ENCODE results near the gene MSGN1. TPM values are rescaled to one million over a fixed set of nuclear protein-coding genes. Genes with fewer than 3 reads are reported as not detected.

The MSGN1 gene
- total and polyA plus RNA-seq, 2 of the 8 experiments (the other 6 are each of a cell fraction or from before 2014, with no cell fraction given): not detected

- Histone ChIP-seq H3K56ac (replicated peaks; ENCODE audit: insufficient read length, low read depth, low read length) (no peak overlapping the region), H3K4me1 (replicated peaks in 1 of 4; ENCODE audit: control insufficient read depth in 3 of 4, insufficient read depth in 4 of 4, low read length in 3 of 4) (peaks cover 0 to 3% (median 0%) of the 10 kb centered on the region in 4 experiments; a peak in 1 of 7 replicates), H2BK15ac (ENCODE audit: low read length) (no peak overlapping the region), H3K36me3 (ENCODE audit: control insufficient read depth in 2 of 4, insufficient read depth in 4 of 4, low read length in 3 of 4) (no peaks in the 10 kb centered on the region), H3K23ac (ENCODE audit: insufficient read length) (no peak overlapping the region), H3K27me3 (replicated peaks in 1 of 4; ENCODE audit: control insufficient read depth in 3 of 4, extremely low read depth in 1 of 4, insufficient read depth in 3 of 4, low read length in 3 of 4) (no peaks in the 10 kb centered on the region), H3K4me2 (ENCODE audit: insufficient read depth in 1 of 2, low read depth in 2 of 2, low read length in 2 of 2) (no peak overlapping the region), H4K20me1 (replicated peaks in 1 of 2; ENCODE audit: control insufficient read depth in 1 of 2, insufficient read depth in 2 of 2, low read length in 2 of 2) (no peaks in the 10 kb centered on the region), H2BK120ac (replicated peaks; ENCODE audit: low read depth, low read length) (no peak overlapping the region), H3K18ac (ENCODE audit: extremely low read depth, low read length) (no peak overlapping the region), H3K4ac (replicated peaks; ENCODE audit: insufficient read length, low read depth, low read length) (no peak overlapping the region), H2AK5ac (ENCODE audit: low read depth, low read length) (no peak overlapping the region), H3K9ac (replicated peaks in 1 of 4; ENCODE audit: extremely low read depth in 1 of 4, low read depth in 3 of 4, low read length in 3 of 4) (no peak overlapping the region), H2BK5ac (ENCODE audit: low read depth, low read length) (no peak overlapping the region), H4K8ac (ENCODE audit: extremely low read depth, insufficient read depth, low read length) (no peak overlapping the region), H3K23me2 (ENCODE audit: low read depth, low read length) (peaks cover 3% of the 10 kb centered on the region; the same call in 1 of the 2 replicates), H3K9me3 (ENCODE audit: insufficient read depth in 2 of 2, low read depth in 1 of 2, low read length in 1 of 2) (no peaks in the 10 kb centered on the region), H2BK20ac (ENCODE audit: low read length) (no peak overlapping the region), H3K14ac (ENCODE audit: insufficient read length) (no peak overlapping the region), H3K79me2 (ENCODE audit: control insufficient read depth in 1 of 2, insufficient read depth in 2 of 2, low read length in 2 of 2) (no peaks in the 10 kb centered on the region), H3K79me1 (ENCODE audit: low read depth, low read length) (no peaks in the 10 kb centered on the region), H2AFZ (ENCODE audit: low read length) (no peak overlapping the region), H3K4me3 (ENCODE audit: extremely low read depth in 1 of 4, insufficient read depth in 2 of 4, low read depth in 3 of 4, low read length in 4 of 4) (no peak overlapping the region), H4K5ac (ENCODE audit: insufficient read length, low read depth, low read length) (no peak overlapping the region), H3K27ac (ENCODE audit: low read depth, low read length) (no peak overlapping the region), H2BK12ac (ENCODE audit: low read depth, low read length) (no peak overlapping the region), H4K91ac (replicated peaks; ENCODE audit: insufficient read length, low read length) (no peak overlapping the region)
- CTCF ChIA-PET (ENCODE audit: partially characterized antibody): interaction anchor here (1.7 to 2.5 kb wide), 3 partner anchors 12 to 22 kb away, joined by 3 to 9 read pairs (median 4); no protein-coding TSS in a partner anchor
- FAIRE-seq (no peak), DNase-seq (ENCODE audit: low read depth in 1 of 2, low spot score in 2 of 2) (no peak)
- WGBS, 2 experiments (ENCODE audit: extremely low coverage in 1 of 2, insufficient coverage in 1 of 2, insufficient read length in 1 of 2, insufficient replicate concordance in 2 of 2, low coverage in 1 of 2, low lambda C conversion rate in 2 of 2, missing lambda C conversion rate in 1 of 2): 79% methylated on average over 1 of the region's 1 CpG; no CpG with 5 or more reads in 1 of the 2 experiments
- POLR2A ChIA-PET (ENCODE audit: partially characterized antibody): no interaction called here
- TF ChIP-seq RXRA (IDR thresholded peaks at IDR 0.05; ENCODE audit: insufficient read depth, low read depth, low read length): no peak
- TF ChIP-seq GABPA (IDR thresholded peaks at IDR 0.05; ENCODE audit: borderline replicate concordance, insufficient read depth, low read length): no peak
- TF ChIP-seq RNF2 (IDR thresholded peaks at IDR 0.05; ENCODE audit: borderline replicate concordance, low read depth, low read length, missing control alignments, poor library complexity, severe bottlenecking): no peak
- TF ChIP-seq HDAC6 (IDR thresholded peaks at IDR 0.05; ENCODE audit: low read depth, low read length): no peak
- TF ChIP-seq SUZ12 (IDR thresholded peaks at IDR 0.05; ENCODE audit: low read length): no peak
- TF ChIP-seq SAP30 (IDR thresholded peaks at IDR 0.05; ENCODE audit: insufficient read depth, insufficient replicate concordance, low read length): no peak
- TF ChIP-seq GTF2F1 (IDR thresholded peaks at IDR 0.05; ENCODE audit: borderline replicate concordance, low read depth, low read length): no peak
- TF ChIP-seq TEAD4 (IDR thresholded peaks at IDR 0.05; ENCODE audit: low read depth, low read length): no peak
- no peak for TF ChIP-seq SRF (IDR thresholded peaks at IDR 0.05; ENCODE audit: low read depth, low read length)
- no peak for TF ChIP-seq MAX (IDR thresholded peaks at IDR 0.05)
- TF ChIP-seq E2F6 (IDR thresholded peaks at IDR 0.05): no peak
- TF ChIP-seq CHD2 (IDR thresholded peaks at IDR 0.05; ENCODE audit: low read length): no peak
- no peak for TF ChIP-seq SP2 (IDR thresholded peaks at IDR 0.05; ENCODE audit: low read length)
Observed at GRCh38 chr2:17858064-17858463, 41.8 kb downstream of the MSGN1 start.

All from H1 (cell line).